Panc1 (cell line): ENCODE measurements around the gene MXRA5. TPM values are rescaled to one million over a fixed set of nuclear protein-coding genes. Genes with fewer than 3 reads are reported as not detected.
"Not testable (repeated sequence)": the region's sequence is repeated elsewhere in the genome, so short reads cannot be mapped to it uniquely, and the experiment has no call there.

ENCODE experiments used
- ATAC-seq: fragments of 200-7000 bp; cut with Tn5 transposase; 2 replicates; pipeline ENCODE4 v1.9.1; 2020; ENCODE audit warnings: mild to moderate bottlenecking, moderate library complexity
- BruUV-seq: library from RNA; stranded (reverse); fragments of 400-500 nt; replicated peaks from 2 replicates; lab custom pipeline; 2021; lab: Mats Ljungman, UMichigan
- CTCF ChIA-PET: fragments of 300-600 bp; sonication (Branson Sonifier 250); formaldehyde crosslinking; loops from one replicate; lab custom pipeline; 2022; ENCODE audit warnings: antibody characterized with exemption; lab: Charles Lee
- POLR2A ChIA-PET: fragments of 300-600 bp; sonication (Branson Sonifier 250); formaldehyde crosslinking; loops from one replicate; lab custom pipeline; 2022; ENCODE audit warnings: antibody characterized with exemption; lab: Charles Lee
- DNase-seq: peaks from one replicate; pipeline ENCODE4 v3.0.0-alpha.2; 2010; ENCODE audit warnings: low read depth, low spot score
- H3K27ac ChIP-seq: 2 replicates; pipeline ENCODE4 v1.5.1; 2011; ENCODE audit warnings: mild to moderate bottlenecking, low read length, inconsistent platforms
- H3K27me3 ChIP-seq: fragments of 200-500 bp; sonication (Bioruptor generic); 2 replicates; pipeline ENCODE4 v1.6.0; 2014; ENCODE audit warnings: low read length, inconsistent platforms; ENCODE audit not compliant: control insufficient read depth, insufficient read depth
- H3K36me3 ChIP-seq: fragments of 200-500 bp; sonication (Bioruptor generic); 2 replicates; pipeline ENCODE4 v1.5.1; 2014; ENCODE audit warnings: inconsistent platforms, mild to moderate bottlenecking, low read length, moderate library complexity; ENCODE audit not compliant: control insufficient read depth, insufficient read depth
- H3K4me1 ChIP-seq: 2 replicates; pipeline ENCODE4 v1.5.1; 2011; ENCODE audit warnings: inconsistent platforms, mild to moderate bottlenecking, low read length, moderate library complexity; ENCODE audit not compliant: control insufficient read depth, insufficient read depth
- H3K4me3 ChIP-seq, 2 experiments: 2 replicates each; pipeline ENCODE4 v1.5.1; 2011 to 2012; ENCODE audit warnings: low read depth in 2 of 2, low read length in 2 of 2, mild to moderate bottlenecking in 2 of 2, inconsistent platforms in 1 of 2, moderate library complexity in 1 of 2
- H3K9me3 ChIP-seq: fragments of 200-500 bp; sonication (Bioruptor generic); 2 replicates; pipeline ENCODE4 v1.5.1; 2014; ENCODE audit warnings: low read depth, mild to moderate bottlenecking, inconsistent platforms, low read length, moderate library complexity; ENCODE audit not compliant: control insufficient read depth, insufficient read depth
- CTCF ChIP-seq: fragments of 450-650 bp; IDR thresholded peaks from 2 replicates; pipeline ENCODE4 v1.5.1; 2017; ENCODE audit warnings: mild to moderate bottlenecking
- POLR2AphosphoS5 ChIP-seq: IDR thresholded peaks from 2 replicates; pipeline ENCODE4 v1.6.1; 2012; ENCODE audit warnings: mild to moderate bottlenecking, low read depth, low read length, moderate library complexity
- REST ChIP-seq, 2 experiments: IDR thresholded peaks; 2 replicates each; pipeline ENCODE4 v1.6.1; 2011 to 2012; ENCODE audit warnings: low read depth in 2 of 2, control low read depth in 1 of 2, low read length in 1 of 2, mild to moderate bottlenecking in 1 of 2, moderate library complexity in 1 of 2; ENCODE audit not compliant: insufficient read depth in 1 of 2
- SIN3A ChIP-seq: IDR thresholded peaks from 2 replicates; pipeline ENCODE4 v1.6.1; 2012; ENCODE audit warnings: low read depth, mild to moderate bottlenecking, low read length, moderate library complexity, borderline replicate concordance; ENCODE audit not compliant: insufficient read depth
- TCF7L2 ChIP-seq: IDR thresholded peaks from 2 replicates; pipeline ENCODE4 v1.6.1; 2011; ENCODE audit warnings: mild to moderate bottlenecking, low read depth, low read length, inconsistent platforms
- in situ Hi-C: cut with HindIII; loops from 2 replicates; pipeline ENCODE4 v1.10.0; 2016; ENCODE audit warnings: low sequenced_read_pairs, low pct_unique_long_range_greater_than_20kb
- intact Hi-C: fragments of 100-400 bp; cut with micrococcal nuclease; formaldehyde crosslinking; loops from one replicate; pipeline ENCODE4 v1.10.0; 2022; ENCODE audit not compliant: unreplicated experiment
- total RNA-seq: library from RNA; stranded (reverse); gene quantifications from one replicate; pipeline ENCODE4 v1.2.1, GENCODE V29; 2021; ENCODE audit not compliant: unreplicated experiment

Gene MXRA5
- total RNA-seq, 1 experiment from 2014 or later, result 14.2 TPM

DNA sequence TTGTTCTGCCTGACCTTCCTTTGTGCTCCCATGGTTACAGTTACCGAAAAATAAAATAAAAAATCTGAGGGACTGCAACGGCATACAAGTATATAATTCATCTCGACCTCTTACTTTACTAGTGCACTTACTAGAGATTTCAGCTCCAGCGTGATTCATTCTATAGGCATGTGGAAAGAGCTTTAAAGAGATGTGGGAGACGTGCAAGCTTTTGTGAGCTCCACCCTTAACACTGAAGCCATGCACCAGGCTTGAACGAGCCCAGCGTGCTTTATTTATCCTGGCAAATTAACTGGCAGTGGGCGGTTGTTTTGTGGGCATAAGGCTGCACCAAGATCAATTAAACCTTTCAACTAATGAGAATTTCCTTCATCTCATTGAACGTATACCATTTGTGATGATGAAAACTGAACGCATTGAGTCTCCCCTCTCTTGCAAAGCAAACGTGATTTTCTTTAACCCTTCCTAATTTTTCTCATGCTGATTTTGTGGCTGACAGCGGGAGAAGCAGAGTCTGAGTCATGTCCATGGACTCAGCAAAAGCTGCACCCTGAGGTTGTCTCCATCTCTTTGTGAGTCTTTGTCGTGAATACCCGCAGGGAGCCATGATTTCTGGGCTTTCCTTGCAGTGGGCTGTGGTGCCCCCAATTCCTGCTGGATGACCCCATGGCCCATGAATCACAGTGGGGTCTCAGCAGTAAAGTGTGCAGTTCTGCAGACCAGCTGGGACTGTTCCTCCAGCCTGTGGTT is 60.1 kb downstream of the MXRA5 start:
- Histone ChIP-seq H3K36me3 (no peaks in the 10 kb centered on the region), H3K27ac (peak overlapping the region; percentile 84), H3K9me3 (no peaks in the 10 kb centered on the region), H3K27me3 (no peaks in the 10 kb centered on the region), H3K4me3 (peak overlapping the region; percentile 9 to 38; a peak in 2 of 4 replicates), H3K4me1 (peaks cover 3% of the 10 kb centered on the region; the same call in 1 of the 2 replicates)
- BruUV-seq, result no TSS peak
- ChIA-PET CTCF (no interaction called here), POLR2A (no interaction called here)
- DNase-seq (no peak), ATAC-seq (peak; percentile 98)
- in situ Hi-C loops, result no loop called here
- no peak for TF ChIP-seq SIN3A
- peak; percentile 64; the same call in 1 of the 2 replicates for TF ChIP-seq TCF7L2
- intact Hi-C loops, result no loop called here

- in situ Hi-C loops (no loop called here), intact Hi-C loops (no loop called here)
- ChIA-PET POLR2A (no interaction called here), CTCF (no interaction called here)
- Histone ChIP-seq H3K36me3 (no peaks in the 10 kb centered on the region), H3K4me3 (no peak overlapping the region), H3K4me1 (peaks cover under 1% of the 10 kb centered on the region; the same call in 1 of the 2 replicates), H3K9me3 (no peaks in the 10 kb centered on the region), H3K27me3 (no peaks in the 10 kb centered on the region), H3K27ac (no peak overlapping the region; the same call in 1 of the 2 replicates)
- no peak for TF ChIP-seq CTCF
- TF ChIP-seq TCF7L2, result no peak
- TF ChIP-seq SIN3A, result no peak
- no peak for TF ChIP-seq POLR2AphosphoS5
- TF ChIP-seq REST (IDR thresholded peaks at IDR 0.05; ENCODE audit: insufficient read depth in 1 of 2, low read depth in 2 of 2, low read length in 1 of 2), result no peak
- no TSS peak for BruUV-seq
- DNase-seq (no peak), ATAC-seq (no peak)
Observed at GRCh38 chrX:3280706-3281105, 65.7 kb downstream of the MXRA5 start.

DNA sequence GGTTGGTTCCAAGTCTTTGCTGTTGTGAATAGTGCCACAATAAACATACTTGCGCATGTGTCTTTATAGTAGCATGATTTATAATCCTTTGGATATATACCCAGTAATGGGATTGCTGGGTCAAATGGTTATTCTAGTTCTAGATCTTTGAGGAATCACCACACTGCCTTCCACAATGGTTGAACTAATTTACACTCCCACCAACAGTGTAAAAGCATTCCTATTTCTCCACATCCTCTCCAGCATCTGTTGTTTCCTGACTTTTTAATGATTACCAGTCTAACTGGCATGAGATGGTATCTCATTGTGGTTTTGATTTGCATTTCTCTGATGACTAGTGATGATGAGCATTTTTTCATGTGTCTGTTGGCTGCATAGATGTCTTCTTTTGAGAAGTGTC is 72.8 kb downstream of the MXRA5 start:
- H3K9me3 ChIP-seq, CTCF ChIA-PET, DNase-seq, in situ Hi-C loops, POLR2A ChIA-PET, H3K27ac ChIP-seq, H3K27me3 ChIP-seq, intact Hi-C loops, H3K4me1 ChIP-seq, H3K4me3 ChIP-seq, BruUV-seq, ATAC-seq, H3K36me3 ChIP-seq: not testable (repeated sequence)
